Stimulated activated CD4-positive, alpha-beta T cell treated with anti-CD3 and anti-CD28 coated beads, Interleukin-1b, Interleukin-23, amount 100 ng/mL, for 24 hours (primary cell): Measurements from ENCODE around the gene UBE2E2.

Experiments used
- DNase-seq, 4 experiments: peaks; one replicate each; pipeline ENCODE4 v3.0.0-alpha.2; 2020; ENCODE audit warnings: low read depth in 4 of 4, low spot score in 1 of 4

Gene UBE2E2

DNA sequence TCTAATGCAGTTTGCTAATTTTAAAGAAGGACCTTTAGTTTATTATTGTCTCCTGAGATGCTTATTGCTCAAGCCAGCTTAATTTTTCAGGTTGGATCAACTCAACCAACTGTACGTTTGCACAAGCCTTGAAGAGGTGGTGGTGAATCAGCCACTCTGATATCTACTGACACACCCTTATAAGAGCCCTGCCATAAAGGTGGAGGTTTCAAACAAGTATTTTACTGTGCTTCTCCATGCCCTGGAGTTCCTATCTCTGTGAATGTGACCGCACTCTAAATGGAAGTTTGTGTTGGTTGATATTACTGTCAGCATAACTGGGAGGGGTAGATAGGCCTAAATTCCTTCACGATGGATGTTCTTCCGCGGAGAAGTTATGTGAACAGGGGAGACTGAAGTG lies 305.3 kb downstream of the UBE2E2 start:
- DNase-seq: no peak

DNA sequence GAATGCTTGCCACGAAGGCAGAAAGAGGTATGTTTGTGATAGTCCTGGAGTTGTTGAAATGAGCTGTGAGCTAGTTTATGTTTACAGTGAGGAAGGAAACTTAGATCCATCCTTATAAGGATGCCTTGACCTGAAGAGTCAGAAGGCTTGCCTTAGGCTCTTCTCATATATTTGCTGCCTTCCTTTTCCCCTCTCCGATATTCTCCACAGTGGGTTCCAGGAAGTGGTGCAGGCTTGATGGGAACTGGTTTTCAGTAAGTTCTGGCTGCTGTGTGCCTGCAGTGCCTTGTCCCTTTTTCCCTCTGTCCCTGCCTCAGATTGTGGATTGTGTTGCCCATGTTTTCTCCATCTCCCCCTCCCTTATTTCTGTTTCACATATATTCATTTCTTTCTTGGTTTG lies 315.3 kb downstream of the UBE2E2 start:
- DNase-seq: no peak

DNA sequence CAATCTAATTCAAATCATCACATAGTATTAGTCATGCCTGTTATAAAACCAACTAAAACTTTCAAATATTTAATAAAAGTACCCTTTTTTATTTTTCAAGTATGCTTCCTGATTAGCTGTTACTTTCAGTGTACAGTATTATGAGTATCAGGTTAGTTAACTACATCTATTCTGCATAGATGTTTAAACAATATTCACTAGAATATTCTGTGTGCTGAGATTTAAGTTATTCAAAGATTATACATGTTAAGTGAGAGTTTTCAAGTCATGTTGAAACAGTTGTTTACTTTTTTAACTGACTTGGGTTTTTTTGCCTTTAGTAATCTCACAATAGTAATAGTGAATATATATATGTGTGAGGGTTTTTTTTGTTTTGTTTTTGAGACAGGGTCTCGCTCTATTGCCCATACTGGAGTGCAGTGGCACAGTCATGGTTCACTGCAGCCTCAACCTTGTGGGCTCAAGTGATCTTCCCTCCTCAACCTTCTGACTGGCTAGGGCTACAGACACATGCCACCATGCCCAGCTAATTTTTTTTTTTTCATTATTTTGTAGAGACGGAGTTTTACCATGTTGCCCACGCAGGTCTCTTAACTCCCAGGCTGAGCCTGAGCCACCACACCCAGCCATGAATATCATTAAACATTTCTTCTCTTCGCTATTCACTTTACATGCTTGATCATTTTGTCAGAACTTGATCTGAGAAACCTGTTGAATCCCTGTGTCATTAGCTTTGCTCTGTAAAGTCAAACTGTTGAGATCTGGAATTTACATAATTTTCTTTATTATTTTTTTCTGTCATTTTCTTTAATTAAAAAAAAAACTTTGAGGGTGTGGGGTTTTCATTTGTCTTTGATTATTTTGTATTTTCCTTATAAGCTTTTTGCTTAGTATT lies 316.4 kb downstream of the UBE2E2 start:
- no peak for DNase-seq

DNA sequence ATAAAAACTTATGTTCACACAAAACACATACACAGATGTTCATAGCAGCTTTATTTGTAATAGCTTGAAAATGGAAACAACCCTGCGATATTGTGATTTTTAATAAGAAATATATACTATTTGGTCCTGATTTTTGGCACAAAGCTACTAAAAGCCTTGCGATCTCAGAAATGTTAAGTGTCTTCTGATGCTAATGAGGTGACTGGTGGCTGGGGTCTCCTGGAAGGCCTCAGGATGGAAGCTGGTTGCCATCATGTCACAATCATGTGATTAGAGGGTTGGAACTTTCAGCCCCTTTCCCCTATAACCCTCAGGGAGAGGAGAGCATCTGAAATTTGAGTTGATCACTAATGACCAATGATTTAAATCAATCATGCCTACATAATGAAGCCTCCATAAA lies 324.2 kb downstream of the UBE2E2 start:
- no peak for DNase-seq

DNA sequence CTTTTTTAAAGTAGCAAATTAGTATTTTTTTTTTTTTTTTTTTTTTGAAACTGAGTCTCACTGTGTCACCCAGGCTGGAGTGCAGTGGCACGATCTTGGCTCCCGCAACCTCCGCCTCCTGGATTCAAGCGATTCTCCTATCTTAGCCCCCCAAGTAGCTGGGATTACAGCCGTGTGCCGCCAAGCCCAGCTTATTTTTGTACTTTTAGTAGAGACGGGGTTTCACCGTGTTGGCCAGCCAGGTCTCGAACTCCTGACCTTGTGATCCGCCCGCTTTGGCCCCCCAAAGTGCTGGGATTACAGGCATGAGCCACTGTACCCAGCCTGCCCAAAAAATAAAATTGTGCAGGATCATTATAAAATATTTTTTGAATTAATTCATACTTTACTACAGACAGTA lies 330.5 kb downstream of the UBE2E2 start:
- DNase-seq: no peak

DNA sequence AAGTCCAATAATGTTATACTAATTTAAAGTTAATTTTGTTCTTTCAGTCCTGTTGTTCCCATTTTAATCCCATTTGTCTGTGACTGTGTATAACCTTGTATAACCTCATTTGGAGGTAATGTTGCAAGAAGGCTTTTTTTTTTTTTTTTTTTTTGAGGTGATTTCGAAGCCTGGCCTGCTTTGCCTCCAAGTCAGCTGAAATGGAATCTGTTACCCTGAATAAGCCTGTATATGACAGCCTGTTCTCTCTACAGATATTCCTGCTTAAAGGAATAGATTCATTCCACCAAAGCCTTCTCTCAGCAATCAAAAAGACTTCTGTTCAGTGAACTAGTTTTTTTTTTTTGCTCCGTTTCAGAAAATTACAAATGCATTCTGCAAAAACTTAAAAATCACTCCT lies 330.9 kb downstream of the UBE2E2 start:
- DNase-seq: no peak

DNA sequence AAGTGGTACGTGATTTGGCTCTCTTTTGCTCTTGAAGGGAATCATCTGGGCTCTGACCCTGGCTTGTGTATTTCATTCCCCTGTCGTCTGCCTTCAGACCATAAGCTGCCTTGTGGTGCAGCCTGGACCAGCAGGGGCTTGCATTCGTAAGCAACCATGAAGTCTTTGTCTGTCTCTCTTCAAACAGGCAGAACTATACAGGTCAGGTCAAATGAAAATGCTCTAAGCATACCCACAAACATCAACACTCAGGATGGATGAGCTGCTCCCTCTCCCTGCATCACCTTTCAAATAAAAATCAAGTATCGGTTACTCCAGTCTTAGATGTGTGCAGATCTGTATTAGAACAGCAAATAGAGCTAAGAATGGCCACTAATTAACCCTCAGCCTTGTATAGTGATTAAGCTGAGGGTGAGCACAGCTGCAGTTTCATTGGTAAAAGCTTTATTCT lies 334.0 kb downstream of the UBE2E2 start:
- no peak for DNase-seq

DNA sequence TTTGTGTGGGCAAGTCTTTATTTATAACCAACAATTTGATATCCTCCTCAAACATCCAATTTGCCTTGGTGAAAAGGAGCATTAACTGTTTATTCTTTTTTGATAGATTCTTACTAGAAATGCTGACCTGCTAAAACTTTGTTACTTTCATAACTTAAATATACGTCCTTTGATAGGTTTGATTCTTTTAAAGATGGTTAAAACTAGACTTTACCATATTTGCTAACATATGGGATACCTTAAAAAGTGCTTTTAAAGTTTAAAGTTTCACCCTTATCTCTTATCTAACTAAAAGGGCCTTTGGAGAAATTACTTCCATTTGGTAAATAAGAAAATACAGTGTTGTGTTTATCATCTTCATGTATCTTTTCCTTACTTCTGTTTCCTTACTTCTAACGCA lies 336.1 kb downstream of the UBE2E2 start:
- no peak for DNase-seq

DNA sequence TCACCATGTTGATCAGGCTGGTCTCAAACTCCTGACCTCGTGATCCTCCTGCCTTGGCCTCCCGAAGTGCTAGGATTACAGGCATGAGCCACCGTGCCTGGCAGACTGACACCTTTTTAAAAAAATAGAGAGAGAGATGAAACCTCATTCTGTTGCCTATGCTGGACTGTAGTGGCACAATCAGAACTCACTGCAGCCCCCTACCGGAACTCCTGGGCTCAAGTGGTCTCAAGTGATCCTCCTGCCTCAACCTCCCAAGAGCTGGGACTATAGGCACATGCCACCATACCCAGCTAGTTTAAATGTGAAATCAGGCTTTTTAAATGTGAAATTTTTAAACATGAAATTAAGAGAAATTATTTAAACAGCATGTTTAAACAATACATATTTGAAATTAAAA lies 337.5 kb downstream of the UBE2E2 start:
- DNase-seq: no peak

DNA sequence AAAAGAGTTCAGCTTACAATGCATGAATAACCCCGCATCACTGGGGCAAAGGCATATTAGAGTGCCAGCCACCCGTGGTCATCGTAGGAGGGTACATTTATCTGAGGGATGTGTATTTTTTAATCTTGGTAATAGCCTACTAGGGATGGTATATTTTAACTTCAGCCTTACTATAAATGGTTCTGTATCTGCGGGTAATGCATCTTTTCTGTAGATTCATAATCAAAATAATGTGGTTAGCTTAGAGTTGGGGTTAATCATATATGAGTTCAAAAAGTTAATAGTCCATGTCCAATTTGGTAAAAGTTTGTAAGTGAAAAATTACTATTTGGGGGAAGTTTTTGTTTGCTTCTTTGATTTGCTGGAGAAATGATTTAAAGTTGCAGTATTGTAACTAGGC lies 339.0 kb downstream of the UBE2E2 start:
- no peak for DNase-seq

DNA sequence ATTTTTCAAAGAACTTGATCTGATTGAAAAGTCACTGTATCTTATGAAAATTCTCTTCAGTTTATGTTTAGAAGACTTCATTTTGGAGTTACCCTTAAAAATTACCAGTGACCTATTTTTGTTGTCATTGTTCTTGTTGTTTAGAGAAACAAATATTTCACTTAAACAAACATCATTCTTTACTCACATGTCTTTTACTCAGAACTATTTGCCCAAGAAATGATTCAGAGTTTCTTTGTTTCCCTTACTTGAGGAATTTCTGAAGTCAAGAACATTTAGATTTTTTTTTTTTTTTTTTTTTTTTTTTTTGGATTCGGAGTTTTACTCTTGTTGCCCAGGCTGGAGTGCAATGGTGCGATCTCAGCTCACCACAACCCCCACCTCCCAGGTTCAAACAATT lies 343.1 kb downstream of the UBE2E2 start:
- DNase-seq: no peak

DNA sequence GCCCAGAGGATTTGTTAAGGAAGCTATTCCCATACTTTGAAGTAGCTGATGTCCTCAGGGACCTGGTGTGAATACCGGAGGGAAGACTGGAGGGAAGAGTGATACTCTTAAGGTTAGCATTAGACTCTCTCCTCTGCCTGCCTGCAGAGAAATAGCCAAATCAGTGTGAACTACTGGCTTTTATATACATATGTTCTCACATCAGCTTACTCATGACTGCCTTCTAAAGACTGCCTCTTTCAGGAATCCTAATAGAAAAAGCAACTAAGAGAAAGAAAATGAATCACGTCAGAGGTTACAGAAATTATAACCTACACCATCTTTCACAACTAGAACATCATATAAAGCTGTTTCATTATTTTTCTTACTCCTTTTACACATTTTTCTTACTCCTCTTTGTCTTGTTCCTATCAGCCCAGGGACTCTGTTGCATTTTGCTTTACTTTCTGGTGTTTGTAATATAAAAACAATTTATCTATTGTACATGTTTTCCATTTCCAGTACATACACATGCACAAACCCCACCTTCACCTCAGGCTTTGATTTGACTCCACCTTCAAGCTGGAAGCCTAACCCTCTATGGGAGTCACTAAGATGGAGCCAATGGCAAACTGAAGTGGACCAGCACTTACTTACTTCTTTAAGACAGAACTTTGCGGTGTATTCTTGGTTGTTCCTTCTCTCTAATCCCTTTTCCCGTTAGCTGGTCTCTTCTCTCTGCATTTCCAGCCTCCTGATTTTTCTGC lies 345.0 kb downstream of the UBE2E2 start:
- DNase-seq: no peak

DNA sequence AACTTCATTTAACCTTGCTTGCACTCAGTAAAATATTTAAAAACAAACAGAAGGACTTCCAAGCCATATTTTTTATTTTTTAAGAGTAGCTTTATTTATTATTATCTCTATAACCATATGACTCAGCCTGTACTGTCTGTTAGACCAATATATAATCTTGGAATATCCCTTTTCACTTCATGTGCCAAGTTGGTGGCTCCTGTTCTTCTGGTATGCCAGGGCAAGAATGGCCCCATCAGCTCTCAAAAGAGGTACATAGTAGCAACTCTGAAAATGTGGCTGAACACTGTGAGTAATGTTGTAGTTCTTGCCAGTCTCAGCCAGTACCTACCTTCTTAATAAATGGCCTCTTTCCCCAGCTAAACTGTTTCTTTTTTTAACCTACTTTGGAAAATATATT lies 345.6 kb downstream of the UBE2E2 start:
- DNase-seq: no peak

DNA sequence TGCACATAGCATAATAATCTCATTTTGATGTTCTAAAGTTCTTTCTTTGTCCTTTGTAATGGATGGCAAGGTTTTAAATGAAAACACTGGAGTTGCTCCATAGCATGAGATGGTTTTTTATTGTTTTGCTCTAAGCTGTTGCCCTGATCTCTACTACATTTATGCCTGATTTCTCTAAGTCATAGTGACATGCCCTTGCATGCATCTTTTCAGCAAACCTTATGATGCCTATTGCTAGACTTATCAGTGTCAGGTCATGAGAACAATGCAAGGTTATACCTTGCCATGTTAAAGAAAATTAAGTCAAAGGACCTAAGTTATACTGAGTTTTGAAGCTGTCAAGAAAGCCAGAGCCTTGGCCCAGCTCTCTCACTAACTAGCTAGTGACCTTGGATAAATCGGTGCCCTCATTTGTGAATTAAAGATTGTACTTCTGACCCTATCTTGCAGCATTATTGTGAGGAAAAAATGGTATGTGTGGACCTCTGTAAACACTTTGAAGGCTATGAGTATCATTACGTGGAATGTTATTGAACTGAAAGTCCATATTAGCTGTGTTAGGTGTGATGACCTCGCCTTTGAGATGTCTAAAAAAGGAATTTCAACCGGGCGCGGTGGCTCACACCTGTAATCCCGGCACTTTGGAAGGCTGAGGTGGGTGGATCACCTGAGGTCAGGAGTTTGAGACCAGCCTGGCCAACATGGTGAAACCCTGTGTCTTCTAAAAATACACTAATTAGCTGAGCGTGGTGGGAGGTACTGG lies 346.2 kb downstream of the UBE2E2 start:
- DNase-seq: no peak

DNA sequence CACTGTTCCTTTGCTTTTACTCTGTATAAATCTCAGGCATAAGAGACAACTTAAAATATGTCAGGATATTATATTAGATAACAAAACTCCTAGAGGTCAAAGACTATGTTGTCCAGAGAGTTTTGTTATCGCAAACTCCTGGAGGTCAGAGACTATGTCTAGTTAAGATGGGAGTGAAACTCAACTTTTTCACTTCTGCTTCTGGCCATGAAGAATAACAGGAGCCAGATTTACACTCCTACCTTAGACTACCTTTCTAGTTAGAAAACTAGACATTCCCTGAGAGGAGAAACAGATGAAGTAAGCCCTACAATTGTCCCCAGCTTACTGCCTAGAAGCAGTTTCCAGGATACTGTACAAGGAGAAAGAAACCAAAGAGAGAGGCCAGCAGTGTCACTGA lies 347.3 kb downstream of the UBE2E2 start:
- DNase-seq: no peak

DNA sequence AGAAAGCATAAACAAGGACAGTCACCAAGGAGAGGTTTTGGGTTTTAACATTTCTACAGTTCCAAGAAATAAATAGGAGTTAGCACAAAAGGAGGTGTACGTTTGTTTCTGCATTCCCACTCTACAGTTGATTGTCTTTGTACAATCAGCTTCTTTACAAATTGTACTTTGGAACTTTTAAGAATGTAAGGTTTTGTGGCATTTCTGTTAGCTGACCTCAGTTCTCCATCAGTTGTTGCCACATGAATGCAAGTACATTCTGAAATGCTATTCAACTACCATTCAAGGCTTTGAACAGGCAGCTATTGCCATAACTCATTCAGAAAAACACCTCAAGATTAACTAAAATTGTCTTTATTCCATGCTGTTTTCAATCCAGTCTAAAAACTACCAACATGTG lies 349.4 kb downstream of the UBE2E2 start:
- no peak for DNase-seq

DNA sequence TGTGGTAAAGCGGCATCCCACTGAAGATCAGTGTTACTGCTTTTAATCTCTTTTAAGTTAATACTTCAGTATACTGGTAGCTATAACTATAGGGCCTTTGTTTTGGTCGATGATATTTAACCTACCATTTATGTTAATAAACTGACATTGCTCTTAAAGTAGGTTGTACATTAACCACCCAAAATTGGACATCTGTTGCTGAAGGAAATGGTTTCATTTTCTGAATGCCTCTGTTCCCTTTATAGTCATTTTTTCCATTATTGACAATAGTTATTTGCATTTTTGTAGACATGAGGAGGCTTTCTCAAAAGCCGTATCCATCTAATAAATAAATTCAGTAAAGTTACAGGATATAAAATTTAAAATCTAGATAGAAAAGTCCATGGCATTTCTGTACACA lies 350.2 kb downstream of the UBE2E2 start:
- DNase-seq: no peak

DNA sequence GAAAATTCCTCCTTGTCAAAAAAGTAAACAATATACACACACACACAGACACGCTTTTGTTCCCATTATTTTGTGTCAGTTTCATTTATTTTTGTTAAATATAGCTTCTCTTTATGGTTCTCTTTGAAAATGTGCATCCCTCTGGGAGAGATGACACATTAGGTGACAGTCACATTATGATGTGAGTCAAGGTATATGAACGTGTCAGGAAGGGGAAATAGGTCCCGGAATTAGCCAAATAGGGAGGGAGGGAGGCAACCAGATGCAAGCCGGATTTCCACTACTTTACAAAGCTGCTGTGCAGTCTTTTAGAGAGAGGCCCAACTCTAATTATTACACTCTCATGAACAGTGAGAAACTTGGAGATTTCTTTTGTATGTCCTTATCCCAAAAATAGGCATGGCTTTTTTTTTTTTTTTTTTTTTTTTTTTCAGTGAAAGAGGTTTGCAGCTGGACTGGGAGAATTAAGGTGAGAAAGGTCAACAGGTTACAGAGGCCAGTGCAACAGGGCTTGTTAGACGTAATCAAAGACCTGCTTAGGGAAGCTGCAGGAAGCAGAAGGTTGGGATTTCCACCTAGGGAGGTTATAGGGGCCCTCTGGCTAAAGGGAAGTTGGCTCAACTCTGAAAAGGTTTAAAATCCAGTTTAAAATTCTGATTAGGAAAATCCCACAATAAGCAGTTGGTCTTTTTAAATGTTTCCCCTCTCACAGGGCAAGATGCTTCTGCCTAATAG lies 362.1 kb downstream of the UBE2E2 start:
- no peak for DNase-seq

DNA sequence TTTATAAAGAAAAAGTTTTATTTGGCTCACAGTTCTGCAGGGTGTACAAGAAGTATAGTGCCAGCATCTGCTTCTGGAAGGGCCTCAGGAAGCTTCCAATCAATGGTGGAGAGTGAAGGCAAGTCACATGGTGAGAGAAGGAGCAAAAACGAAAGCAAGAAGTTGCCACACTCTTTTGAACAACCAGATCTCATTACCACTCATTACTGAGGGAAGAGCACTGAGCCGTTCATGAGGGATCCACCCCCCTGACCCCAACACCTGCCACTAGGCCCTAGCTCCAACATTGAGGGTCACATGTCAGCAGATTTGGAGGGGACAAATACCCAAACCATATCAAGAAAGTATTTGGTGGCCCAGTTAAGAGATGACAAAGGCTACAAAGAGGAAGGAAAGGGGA lies 363.4 kb downstream of the UBE2E2 start:
- no peak for DNase-seq

DNA sequence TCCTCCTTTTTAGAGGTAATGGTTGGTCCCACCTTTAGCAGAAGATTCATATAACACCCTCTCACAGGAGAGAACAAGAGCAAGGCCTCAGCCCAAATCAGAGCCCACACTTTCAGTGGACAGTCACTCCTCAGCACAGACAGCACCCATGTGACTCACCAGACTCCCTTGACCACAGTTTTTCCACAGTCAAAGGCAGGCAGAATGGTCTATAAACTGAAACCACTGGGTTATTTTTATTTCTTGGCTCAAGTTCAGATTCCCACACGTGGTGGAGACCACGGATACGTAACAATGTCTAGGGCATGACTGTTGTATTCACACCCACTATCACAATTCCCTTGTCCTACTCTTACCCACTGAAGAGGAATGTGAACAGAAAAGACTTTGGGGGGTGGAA lies 364.8 kb downstream of the UBE2E2 start:
- no peak for DNase-seq

DNA sequence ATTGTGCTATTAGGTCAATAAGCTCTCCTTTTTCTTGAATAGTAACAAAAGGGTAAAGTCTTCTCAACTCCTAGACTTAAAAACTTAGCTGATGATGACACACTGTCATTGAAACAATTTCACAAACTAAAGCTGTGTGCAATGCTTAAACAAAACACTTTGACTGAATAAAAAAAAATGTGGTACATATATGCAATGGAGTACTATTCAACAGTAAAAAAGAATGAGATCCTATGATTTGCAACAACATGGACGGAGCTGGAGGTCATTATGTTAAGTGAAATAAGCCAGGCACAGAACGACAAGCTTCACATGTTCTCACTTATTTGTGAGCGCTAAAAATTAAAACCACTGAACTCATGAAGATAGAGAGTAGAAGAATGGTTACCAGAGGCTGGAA lies 370.7 kb downstream of the UBE2E2 start:
- no peak for DNase-seq
